Suppressor macrophage (primary cell): ENCODE measurements around the gene HSBP1.

Experiments
- DNase-seq, 4 experiments: peaks; one replicate each; pipeline ENCODE4 v3.0.0-alpha.2; 2020 to 2022

HSBP1 gene

DNA sequence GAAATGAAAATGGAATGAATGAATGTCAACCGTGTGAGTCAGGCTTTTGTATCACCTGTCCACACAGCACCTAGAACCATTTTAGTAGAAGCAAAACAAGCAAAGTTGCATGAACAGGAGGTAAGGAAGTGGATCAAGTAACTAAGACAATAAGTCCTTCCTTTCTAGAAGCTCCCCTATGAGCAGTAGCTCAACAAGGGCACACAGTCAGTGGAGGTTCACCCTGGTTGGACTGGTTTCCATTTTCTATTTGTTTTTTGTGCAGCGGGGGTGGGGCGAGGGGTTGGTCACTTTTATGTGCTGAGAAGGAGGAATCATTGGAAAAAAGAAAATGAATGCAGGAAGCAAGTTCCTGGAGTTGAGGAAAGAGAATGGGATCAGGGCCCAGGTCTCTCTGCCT, 4.0 kb upstream of the HSBP1 start:
- DNase-seq = no peak

GRCh38 chr16:83804366-83804765, 3.4 kb upstream of the HSBP1 start:
- DNase-seq = no peak

GRCh38 chr16:83806036-83806435, 1.7 kb upstream of the HSBP1 start:
- peak; percentile 56 to 90 (median 74) for DNase-seq

- DNase-seq = peak in 1 of 4 experiments; percentile 38
Measured at GRCh38 chr16:83806731-83807130, 1.0 kb upstream of the HSBP1 start.

- no peak for DNase-seq
Measured at GRCh38 chr16:83807327-83807709, 460 bp upstream of the HSBP1 start.

- DNase-seq = no peak
Measured at GRCh38 chr16:83808573-83809014, 816 bp downstream of the HSBP1 start.

- DNase-seq = no peak
Measured at GRCh38 chr16:83809092-83809491, 1.3 kb downstream of the HSBP1 start.

DNA sequence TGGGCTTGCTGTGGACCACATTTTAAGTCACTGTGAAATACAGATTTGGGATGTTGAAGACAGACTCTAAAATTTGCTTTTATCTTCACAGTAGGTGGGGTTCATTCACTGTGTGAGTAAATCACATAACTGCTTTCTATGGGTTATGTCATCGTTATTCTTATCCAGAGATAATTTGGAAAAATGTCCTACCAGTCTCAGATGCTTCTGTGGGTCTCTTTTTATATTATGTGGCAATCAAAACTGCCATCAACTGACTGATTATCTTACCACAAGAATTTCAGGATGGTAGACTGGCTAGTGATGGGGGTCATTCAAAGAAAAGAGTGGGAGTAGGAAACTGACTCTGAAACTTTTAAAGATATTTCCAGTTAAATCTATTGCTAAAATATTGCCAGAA, 3.1 kb downstream of the HSBP1 start:
- DNase-seq = no peak

- DNase-seq = peak in 3 of 4 experiments; percentile 14 to 57 (median 56)
Measured at GRCh38 chr16:83813823-83814658, 6.3 kb downstream of the HSBP1 start.

GRCh38 chr16:83814659-83814985, 6.8 kb downstream of the HSBP1 start:
- no peak for DNase-seq

DNA sequence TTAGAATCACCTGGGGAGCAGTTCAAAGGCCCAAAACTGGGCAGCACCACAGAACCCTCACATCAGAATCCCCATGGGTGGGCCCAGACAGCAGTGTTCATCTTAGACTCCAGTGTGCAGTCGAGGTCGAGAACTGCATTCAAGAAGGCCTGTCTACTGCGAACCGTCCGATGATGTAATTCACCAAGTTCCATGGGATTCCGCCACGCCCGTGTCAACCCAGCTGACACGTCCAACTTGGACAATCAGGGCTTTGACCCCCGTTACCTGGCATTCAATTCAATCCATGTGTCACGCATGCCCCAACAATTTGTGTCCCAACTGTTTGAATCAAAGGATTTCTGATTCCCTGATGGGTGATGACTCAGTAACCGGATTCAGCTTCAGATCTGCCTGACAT, 9.2 kb downstream of the HSBP1 start:
- DNase-seq = no peak

- DNase-seq = no peak
Measured at GRCh38 chr16:83818276-83818675, 10.5 kb downstream of the HSBP1 start.

DNA sequence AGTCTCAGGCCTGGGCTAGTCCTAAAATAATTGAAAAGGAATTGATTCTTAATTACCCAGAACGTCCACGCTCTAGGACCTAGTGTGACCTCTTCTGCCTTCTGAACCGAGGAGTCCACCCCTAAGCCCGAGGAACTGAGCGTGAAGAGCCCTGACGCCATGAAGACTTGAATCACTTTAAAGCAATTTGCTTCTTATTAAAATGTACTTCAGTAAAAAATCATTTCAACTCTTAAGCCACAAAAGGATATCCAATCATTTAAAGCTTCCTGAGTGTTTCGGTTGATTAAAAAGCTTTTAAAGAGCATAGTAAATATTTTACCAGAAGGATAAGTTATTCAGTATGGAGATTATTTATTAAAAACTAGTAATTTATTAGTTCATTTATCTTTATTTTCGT, 11.6 kb downstream of the HSBP1 start:
- DNase-seq = no peak

GRCh38 chr16:83826146-83826913, 18.6 kb downstream of the HSBP1 start:
- peak; percentile 79 to 91 (median 88) for DNase-seq

GRCh38 chr16:83830091-83830768, 22.5 kb downstream of the HSBP1 start:
- no peak for DNase-seq

DNA sequence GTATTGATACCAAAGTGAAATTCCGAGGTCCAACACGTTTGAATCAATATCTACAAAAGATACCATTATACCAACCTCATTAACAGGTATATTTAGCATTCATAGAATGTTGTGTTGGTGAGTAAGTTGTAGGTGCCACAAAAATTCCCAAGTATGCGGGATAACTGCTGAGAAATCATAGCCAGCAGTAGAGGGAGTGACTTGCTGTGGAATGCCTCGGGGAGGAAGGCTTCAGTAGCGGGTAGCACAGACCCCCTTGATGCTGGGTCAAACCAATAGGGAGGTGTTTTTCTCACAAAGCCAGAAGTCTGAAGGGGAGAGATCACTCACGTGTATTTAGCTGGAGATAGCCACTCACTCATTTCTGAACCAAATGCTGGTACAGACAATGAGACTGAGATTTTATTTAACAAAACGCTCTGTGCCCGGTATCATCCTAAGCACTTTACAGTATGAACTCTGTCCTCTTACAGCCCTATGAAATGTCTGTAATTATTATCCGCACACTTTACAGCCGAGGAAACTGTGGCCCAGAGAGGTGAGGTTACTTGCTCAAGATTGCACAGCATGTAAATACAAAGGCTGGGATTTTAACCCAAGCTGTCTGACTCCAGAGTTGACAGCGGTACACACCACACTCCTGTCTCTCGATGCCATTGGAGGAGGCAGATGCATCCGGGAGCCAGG, 23.1 kb downstream of the HSBP1 start:
- DNase-seq = no peak

DNA sequence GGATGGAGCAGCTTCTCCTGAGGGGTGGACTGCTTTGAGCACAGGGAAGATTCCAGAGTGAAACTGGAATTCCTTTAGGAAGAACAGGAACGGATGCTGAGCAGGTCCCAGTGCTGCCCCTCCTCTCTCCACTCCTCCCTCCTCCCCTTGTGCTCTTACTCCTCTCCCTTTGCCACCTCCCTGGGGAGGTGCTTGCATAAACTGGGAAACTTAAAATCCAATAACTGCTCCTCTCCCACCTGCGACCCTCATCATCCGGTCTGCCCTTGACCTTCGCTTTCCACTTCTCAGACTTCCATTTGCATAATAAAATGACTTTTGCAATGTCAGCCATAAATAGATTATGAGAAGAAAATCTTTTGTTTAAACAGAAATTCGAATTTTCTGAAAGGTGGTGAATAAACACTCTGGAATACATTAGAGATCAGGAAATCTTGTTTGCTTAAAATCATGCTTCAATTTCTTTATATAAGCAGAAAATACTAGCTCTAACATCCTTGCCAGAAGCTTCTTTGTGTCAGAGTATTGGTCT, 23.7 kb downstream of the HSBP1 start:
- no peak for DNase-seq

- DNase-seq = no peak
Measured at GRCh38 chr16:83833921-83834320, 26.1 kb downstream of the HSBP1 start.

DNA sequence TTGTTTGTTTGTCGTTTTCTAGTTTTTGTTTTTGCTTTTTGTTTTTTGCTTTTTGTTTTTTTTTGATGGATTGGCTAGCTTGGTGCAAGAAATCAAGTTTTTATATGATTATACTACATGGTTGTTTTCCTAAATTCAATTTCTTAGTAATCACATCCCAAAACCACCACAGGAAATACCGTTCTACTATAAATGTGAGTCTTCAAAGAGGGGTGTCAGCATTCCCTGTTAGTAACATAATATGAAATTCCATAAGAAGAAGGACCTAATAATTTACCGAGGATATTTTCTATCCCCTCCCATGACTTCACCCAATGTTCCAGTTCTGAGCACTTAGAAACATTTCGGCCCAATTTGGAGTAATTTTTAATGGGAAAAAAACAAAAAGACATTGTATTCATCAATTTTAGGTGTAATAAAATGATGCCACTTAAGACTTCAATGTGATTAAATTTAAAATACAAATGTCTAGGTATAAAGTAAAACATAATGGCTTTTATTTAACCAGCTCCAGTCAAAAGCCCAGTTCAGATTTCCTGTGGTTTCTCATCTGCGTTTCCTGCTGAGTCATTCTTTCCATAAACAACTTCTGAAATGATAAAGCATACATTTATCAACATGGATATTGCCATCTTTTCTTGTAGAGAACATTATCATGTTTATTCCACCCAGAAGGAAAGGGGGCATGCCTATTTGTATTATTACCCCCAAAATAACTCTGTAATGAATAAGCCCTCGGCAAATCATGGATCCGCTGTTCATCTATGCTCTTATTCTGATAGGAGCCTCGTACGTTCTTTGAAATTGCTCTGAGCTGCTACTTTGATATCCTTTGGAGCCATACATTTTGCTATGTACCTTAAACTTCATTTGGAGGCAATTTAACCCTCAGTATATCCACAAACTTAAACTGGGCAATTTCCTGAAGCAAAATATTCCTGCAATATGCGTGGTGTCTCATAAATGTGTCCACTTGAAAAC, 28.1 kb downstream of the HSBP1 start:
- DNase-seq = peak in 3 of 4 experiments; percentile 26 to 56 (median 51)

DNA sequence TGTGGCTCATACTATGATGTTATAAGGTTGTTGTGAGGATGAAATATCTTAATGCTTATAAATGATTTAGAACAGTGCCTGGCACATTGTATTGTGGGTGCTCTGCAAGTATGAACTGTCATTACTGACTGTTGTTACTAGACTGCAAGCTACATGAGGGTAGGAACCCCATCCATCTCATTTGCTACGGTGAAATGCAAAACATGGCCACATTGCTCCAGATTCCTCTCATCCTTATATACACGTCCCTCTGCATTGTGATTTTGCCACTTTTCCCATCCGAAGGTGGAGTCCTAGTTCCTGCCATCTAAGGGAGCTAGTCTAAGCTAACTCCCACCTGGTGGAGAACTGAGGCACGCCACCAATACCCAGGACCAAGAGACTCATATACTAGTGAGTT, 29.8 kb downstream of the HSBP1 start:
- no peak for DNase-seq

DNA sequence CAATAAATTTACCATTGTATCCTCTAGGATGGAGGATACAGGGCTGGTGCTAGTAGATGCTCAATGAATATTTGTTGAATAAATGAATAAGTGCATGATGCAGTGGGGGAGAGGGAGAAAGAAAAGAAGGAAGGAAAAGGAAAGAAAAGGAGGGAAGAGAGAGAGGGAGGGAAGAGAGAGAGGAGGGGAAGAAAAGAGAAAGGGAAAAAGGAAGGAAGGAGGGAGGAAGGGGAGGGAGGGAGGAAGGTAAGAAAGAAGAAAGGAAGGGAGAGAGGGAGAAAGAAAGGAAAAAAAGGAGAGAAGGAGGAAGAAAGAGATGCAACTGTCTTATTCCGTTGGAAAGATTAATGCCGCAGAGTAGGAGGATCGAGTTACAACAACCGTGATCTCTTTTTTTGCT, 30.4 kb downstream of the HSBP1 start:
- DNase-seq = no peak
